Tibial artery (tissue), 4 donors: ENCODE results near the gene ELFN1.

Experiments used
- DNase-seq, 2 donors: peaks; one replicate each; pipeline ENCODE4 v3.0.0-alpha.2; 2019
- H3K27ac ChIP-seq, 2 donors: fragments of 200-600 bp; sonication (generic) in 1 of 2; 1 replicate in 1 of 2; 2 replicates in 1 of 2; pipeline ENCODE4 v1.5.1; 2018 to 2019; ENCODE audit warnings: mild to moderate bottlenecking in 1 of 2
- H3K27me3 ChIP-seq, 2 donors: fragments of 200-600 bp; sonication (generic) in 1 of 2; one replicate each; pipeline versions ENCODE4 v1.5.1 to v1.6.0; 2016 to 2019
- H3K36me3 ChIP-seq, 3 donors: fragments of 200-600 bp; sonication (generic) in 2 of 3; one replicate each; pipeline ENCODE4 v1.5.1; 2016 to 2019; ENCODE audit warnings: mild to moderate bottlenecking in 2 of 3
- H3K4me1 ChIP-seq, 4 donors: fragments of 200-600 bp; sonication (generic) in 2 of 4; 1 replicate in 3 of 4; 2 replicates in 1 of 4; pipeline ENCODE4 v1.5.1; 2016 to 2019
- H3K4me3 ChIP-seq, 2 donors: fragments of 200-600 bp; sonication (generic) in 1 of 2; 1 replicate in 1 of 2; 2 replicates in 1 of 2; pipeline ENCODE4 v1.5.1; 2018 to 2019; ENCODE audit warnings: mild to moderate bottlenecking in 2 of 2
- H3K9me3 ChIP-seq, 3 donors: fragments of 200-600 bp; sonication (generic) in 1 of 3; one replicate each; pipeline ENCODE4 v1.5.1; 2016 to 2019
- intact Hi-C: fragments of 100-400 bp; cut with DNase I; formaldehyde crosslinking; loops from one replicate; pipeline ENCODE4 v1.15.0; 2023; ENCODE audit warnings: low total_unique reads
- TF ChIP-seq, protein P1 (sequence below), 2 experiments: fragments of 200-600 bp in 1 of 2; fragments of 450-650 bp in 1 of 2; IDR thresholded peaks; one replicate each; pipeline ENCODE4 v1.5.1; 2017 to 2019; ENCODE audit warnings: antibody characterized with exemption in 2 of 2, mild to moderate bottlenecking in 1 of 2, moderate library complexity in 1 of 2

ELFN1 gene

DNA sequence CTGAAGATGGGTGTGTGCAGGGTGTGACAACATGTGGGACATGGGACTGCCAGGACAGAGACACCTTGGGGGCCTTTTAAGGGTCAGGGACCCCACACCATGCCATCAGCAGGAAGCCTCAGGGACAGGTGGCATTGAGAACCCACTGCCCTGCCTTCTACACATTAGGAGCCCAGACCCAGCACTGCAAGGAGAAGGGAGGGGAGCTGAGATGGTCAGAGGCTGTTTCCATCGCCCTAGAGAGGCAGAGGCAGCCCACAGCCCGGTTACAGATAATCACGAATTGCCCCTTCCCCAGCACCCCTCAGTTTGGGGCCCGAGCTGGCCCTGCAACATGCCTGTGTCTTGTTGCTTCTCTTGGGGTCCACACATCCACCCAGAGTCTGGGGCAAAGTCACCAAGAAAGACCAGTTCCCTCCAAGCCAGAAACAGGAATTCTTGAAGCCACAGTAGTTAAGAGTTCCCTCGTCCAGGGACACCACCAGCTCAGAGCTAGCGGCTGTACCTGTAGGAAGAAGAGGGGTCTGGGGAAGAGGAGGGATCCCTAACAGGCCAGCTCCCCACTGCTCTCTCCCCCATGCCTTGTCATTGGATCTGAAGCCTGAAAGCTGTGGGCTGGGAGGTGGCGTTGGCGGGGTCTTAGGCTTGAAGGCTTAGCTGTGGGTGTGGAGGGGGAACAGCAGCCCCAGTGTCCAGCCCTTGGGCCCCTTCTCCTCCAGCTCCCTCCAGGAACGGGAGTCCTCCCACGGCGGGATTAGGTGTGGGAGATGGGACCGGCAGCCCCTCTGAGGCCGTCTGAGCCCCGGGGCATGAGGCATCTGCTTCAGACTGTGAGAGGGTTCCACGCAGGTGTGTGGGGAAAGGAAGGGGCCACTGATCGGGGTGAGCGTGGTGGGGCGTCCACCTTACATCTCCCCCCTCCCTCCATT lies 44.8 kb upstream of the ELFN1 start:
- Histone ChIP-seq H3K36me3 (no peaks in the 10 kb centered on the region), H3K4me3 (no peak overlapping the region), H3K4me1 (no peaks in the 10 kb centered on the region), H3K27me3 (peaks cover 0 to 29% of the 10 kb centered on the region in 2 donors), H3K27ac (no peak overlapping the region), H3K9me3 (peaks cover 0 to 11% (median 3%) of the 10 kb centered on the region in 3 donors)
- TF ChIP-seq, protein P1, sequence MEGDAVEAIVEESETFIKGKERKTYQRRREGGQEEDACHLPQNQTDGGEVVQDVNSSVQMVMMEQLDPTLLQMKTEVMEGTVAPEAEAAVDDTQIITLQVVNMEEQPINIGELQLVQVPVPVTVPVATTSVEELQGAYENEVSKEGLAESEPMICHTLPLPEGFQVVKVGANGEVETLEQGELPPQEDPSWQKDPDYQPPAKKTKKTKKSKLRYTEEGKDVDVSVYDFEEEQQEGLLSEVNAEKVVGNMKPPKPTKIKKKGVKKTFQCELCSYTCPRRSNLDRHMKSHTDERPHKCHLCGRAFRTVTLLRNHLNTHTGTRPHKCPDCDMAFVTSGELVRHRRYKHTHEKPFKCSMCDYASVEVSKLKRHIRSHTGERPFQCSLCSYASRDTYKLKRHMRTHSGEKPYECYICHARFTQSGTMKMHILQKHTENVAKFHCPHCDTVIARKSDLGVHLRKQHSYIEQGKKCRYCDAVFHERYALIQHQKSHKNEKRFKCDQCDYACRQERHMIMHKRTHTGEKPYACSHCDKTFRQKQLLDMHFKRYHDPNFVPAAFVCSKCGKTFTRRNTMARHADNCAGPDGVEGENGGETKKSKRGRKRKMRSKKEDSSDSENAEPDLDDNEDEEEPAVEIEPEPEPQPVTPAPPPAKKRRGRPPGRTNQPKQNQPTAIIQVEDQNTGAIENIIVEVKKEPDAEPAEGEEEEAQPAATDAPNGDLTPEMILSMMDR (IDR thresholded peaks at IDR 0.05): no peak
- no peak for DNase-seq
- intact Hi-C loops: no loop called here

DNA sequence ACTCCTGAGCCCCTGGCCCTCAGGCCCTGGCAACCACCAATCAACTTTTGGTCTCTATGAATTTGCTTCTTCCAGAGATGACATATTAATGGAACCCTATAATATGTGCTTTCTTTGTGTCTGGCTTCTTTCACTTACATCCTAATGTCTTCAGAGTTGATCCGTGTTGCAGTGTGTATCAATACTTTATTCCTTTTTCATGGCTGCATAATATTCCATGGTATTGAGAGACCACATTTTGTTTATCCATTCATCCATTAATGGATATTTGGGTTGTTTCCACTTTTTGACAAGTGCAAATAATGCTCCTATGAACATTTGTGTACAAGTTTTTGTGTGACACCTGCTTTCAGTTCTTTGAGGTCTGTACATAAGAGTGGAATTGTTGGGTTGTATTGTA lies 43.3 kb upstream of the ELFN1 start:
- Histone ChIP-seq H3K36me3 (no peaks in the 10 kb centered on the region), H3K27ac (no peak overlapping the region), H3K27me3 (peaks cover 0 to 22% of the 10 kb centered on the region in 2 donors), H3K4me3 (no peak overlapping the region), H3K9me3 (peaks cover 0 to 11% (median 3%) of the 10 kb centered on the region in 3 donors), H3K4me1 (no peaks in the 10 kb centered on the region)
- no peak for DNase-seq
- intact Hi-C loops: no loop called here
- TF ChIP-seq, protein P1 (IDR thresholded peaks at IDR 0.05): no peak

DNA sequence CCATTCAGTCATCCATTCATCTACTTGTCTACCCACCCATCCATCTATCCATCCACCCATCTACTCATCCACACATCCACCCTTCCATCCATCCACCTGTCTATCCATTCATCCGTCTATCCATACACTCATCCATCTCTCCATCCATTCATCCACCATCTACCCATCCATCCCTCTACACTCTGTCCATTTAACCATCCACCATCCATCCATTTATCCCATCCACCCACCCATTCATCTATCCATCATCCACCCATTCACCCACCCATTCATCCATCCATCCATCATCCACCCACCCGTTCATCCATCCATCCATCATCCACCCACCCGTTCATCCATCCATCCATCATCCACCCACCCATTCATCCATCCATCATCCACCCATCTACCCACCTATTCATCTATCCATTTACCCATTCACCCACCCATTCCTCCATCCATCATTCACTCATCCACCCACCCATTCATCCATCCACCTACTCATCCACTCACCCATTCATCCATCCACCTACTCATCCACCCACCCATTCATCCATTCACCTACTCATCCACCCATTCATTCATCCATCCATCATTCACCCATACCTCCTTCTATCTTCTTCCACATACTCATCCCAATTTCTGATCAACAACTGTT lies 39.3 kb upstream of the ELFN1 start:
- Histone ChIP-seq H3K4me1 (no peaks in the 10 kb centered on the region), H3K36me3 (no peaks in the 10 kb centered on the region), H3K27ac (no peak overlapping the region), H3K4me3 (no peak overlapping the region), H3K27me3 (peaks cover 0 to 41% of the 10 kb centered on the region in 2 donors), H3K9me3 (peaks cover 3 to 29% (median 16%) of the 10 kb centered on the region in 3 donors)
- intact Hi-C loops: no loop called here
- TF ChIP-seq, protein P1 (IDR thresholded peaks at IDR 0.05): no peak
- DNase-seq: no peak

GRCh38 chr7:1631678-1632077 lies 38.4 kb upstream of the ELFN1 start:
- DNase-seq: no peak
- no peak overlapping the region for H3K27ac ChIP-seq
- H3K27me3 ChIP-seq: peaks cover 0 to 41% of the 10 kb centered on the region in 2 donors
- no peak overlapping the region for H3K4me3 ChIP-seq
- H3K4me1 ChIP-seq: no peaks in the 10 kb centered on the region
- intact Hi-C loops: no loop called here
- peaks cover 3 to 34% (median 25%) of the 10 kb centered on the region in 3 donors for H3K9me3 ChIP-seq
- no peaks in the 10 kb centered on the region for H3K36me3 ChIP-seq
- TF ChIP-seq, protein P1 (IDR thresholded peaks at IDR 0.05): no peak

DNA sequence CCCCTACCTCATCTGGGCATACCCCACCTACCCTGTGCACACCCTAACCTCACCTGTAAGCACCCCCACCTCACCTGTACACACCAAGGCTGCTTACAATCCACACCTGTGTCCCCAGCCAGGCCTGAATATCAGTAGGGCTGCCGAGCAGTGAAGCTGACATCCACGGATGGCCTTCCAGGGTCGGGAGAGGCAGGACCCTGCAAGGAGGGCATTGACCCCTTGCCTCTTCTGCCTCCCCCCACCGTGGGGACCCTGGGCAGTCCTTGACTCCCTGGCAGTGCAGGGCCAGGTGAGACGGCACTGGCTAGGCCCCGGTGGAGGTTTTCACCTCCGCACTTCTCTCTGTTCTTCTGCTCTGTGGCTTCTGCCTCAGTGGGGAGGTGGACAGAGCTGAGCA lies 37.6 kb upstream of the ELFN1 start:
- no peaks in the 10 kb centered on the region for H3K4me1 ChIP-seq
- intact Hi-C loops: no loop called here
- no peak overlapping the region for H3K4me3 ChIP-seq
- no peak overlapping the region for H3K27ac ChIP-seq
- no peaks in the 10 kb centered on the region for H3K36me3 ChIP-seq
- TF ChIP-seq, protein P1 (IDR thresholded peaks at IDR 0.05): no peak
- DNase-seq: no peak
- H3K9me3 ChIP-seq: peaks cover 3 to 43% (median 32%) of the 10 kb centered on the region in 3 donors
- H3K27me3 ChIP-seq: peaks cover 0 to 41% of the 10 kb centered on the region in 2 donors
